Erythroblast (primary cell): ENCODE data around the gene CTNNA2.

ENCODE experiments used
- GATA1 ChIP-seq: IDR thresholded peaks from 2 replicates; pipeline ENCODE4 v1.6.1; 2011; ENCODE audit warnings: low read depth, mild to moderate bottlenecking, control low read depth, low read length, moderate library complexity
- POLR2A ChIP-seq: IDR thresholded peaks from 2 replicates; pipeline ENCODE4 v1.6.1; 2011; ENCODE audit warnings: mild to moderate bottlenecking, low read length

DNA sequence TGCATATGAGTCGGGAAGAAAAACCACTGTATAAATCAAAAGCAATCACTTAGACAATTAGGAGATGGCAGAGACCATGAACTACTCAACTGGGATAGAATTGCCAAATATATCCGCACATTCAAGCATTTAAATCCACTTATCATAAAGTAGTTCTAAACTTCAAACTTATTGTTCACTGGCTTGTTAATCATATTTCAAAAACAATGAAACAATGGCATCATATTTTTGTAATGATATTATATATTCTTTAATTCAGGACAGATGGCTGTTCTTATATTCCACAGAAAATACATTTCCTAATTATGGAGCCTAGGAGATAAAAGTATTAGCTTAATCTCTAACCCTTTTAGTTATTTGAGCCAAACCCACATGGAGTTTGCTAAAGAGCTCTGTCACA, 263.6 kb downstream of the CTNNA2 start:
- TF ChIP-seq POLR2A (no peak), GATA1 (no peak)
